GM18505 (cell line): ENCODE results near the gene NEAT1.
"Not testable (repeated sequence)": the region's sequence is repeated elsewhere in the genome, so short reads cannot be mapped to it uniquely, and the experiment has no call there.

Source experiments
- ATAC-seq: cut with Tn5 transposase; IDR thresholded peaks from one replicate; pipeline ENCODE4 v1.9.1; 2021; ENCODE audit not compliant: unreplicated experiment
- POLR2A ChIP-seq: IDR thresholded peaks from 4 replicates; pipeline ENCODE4 v1.6.1; 2011; ENCODE audit warnings: borderline replicate concordance; ENCODE audit not compliant: insufficient read depth, insufficient read length; ENCODE audit errors: extremely low read depth

NEAT1 gene

DNA sequence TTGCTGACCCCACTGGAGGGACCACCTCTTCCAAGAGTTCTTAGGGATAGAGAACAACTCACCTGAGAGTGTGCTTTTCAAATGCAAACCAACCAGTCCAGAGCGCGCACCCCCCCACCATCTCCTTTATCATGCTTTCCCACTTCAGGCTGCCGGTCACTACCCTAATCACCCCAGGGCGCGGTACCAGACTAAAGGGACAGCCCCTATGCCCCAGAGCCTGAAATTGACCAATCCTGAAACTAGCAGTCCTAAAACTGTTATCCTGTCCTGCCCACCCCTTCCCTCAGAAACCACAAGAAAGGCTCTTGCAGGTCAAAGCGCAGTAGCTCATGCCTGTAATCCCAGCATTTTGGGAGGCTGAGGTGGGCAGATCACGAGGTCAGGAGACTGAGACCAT lies 37.0 kb downstream of the NEAT1 start:
- no peak for ATAC-seq
- no peak for TF ChIP-seq POLR2A

DNA sequence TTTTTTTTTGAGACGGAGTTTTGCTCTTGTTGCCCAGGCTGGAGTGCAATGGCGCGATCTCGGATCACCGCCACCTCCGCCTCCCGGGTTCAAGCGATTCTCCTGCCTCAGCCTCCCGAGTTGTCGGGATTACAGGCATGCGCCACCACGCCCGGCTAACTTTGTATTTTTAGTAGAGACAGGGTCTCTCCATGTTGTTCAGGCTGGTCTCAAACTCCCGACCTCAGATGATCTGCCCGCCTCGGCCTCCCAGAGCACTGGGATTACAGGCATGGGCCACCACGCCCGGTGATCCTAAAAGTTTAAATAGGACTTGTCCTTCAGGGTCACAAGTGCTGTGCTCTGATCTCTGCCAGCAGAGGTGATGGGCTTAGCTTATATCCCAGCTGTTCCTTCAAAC lies 42.9 kb downstream of the NEAT1 start:
- ATAC-seq = not testable (repeated sequence)

DNA sequence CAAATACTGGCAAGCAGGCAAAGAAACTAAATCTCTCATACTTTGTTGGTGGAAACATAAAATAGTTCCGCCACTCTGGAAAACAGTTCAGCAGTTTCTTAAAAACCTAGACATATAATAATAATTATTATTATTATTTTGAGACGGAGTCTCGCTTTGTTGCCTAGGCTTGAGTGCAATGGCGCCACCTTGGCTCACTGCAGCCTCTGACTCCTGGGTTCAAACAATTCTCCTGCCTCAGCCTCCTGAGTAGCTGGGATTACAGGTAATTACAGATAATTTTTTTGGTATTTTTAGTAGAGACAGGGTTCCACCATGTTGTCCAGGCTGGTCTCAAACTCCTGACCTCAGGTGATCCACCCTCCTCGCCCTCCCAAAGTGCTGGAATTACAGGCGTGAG lies 44.7 kb downstream of the NEAT1 start:
- ATAC-seq = not testable (repeated sequence)

DNA sequence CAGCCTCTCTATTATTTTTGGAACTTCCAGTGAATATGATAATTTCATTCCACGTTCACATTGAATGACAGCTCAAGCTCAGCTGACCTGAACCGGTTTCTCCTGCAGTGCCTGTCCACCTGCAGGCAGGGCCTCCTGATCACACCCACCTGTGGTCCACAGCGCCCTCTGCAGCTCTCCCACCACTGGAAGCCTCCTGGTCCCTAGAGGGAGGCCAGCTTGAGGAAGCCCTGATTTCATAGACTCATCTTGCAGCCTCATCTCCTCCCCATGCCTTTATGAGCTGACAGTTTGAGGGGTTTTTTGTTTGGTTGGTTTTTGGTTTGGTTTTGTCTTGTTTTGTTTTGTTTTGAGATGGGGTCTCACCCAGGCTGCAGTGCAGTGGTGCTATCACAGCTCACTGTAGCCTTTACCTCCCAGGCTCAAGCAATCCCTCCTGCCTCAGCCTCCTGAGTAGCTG lies 46.3 kb downstream of the NEAT1 start:
- no peak for ATAC-seq
- TF ChIP-seq POLR2A = no peak

DNA sequence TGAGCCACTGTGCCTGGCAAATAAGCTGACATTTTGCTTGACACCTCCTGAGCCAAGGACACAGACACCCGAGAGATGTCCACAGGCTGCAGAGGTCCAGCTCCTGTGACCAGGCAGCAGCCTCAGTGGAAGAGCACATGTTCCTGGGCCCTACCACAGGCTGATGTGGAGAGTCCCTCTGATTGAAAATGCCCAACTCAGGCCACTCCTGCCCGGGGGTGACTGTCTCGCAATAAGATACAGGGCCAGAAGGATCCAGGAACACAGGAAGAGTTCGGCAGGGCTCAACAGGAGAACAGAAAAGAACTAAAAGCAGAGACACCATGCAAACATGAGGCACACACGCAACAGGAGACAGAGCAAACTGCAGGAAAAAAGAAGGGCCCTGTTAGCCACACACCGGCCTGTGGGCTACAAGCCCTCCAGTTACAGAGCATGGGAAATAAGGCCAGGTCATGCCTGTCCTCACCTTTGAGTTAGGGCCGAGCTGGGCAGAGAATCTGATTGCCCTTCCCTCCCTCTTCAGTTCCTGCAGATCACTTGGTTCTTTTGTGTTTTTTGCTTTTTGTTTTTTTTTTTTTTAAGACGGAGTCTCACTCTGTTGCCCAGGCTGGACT lies 47.9 kb downstream of the NEAT1 start:
- ATAC-seq = no peak
- TF ChIP-seq POLR2A = no peak

DNA sequence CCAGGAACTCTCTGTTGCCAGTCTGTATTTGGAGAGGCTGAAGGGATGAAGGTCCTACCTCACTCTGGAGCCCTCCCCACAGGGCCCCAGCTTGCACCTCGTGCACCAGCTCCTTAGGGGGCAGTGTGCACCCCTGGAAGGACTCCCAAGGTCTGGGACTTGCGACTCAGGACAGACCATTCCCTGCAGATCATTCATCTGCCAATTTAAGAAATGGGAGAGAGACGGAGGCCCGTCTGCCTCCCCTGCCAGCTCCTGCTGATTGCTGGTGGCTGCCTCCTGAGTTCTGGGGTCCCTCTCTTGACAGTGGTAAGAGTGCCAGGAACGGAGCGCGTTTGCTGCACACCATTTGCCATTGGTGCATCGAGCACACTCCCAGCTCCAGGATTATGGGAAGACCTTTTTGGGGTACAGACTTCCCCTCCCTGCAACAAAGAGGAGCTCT lies 48.9 kb downstream of the NEAT1 start:
- no peak for ATAC-seq
- TF ChIP-seq POLR2A = peak; percentile 5

DNA sequence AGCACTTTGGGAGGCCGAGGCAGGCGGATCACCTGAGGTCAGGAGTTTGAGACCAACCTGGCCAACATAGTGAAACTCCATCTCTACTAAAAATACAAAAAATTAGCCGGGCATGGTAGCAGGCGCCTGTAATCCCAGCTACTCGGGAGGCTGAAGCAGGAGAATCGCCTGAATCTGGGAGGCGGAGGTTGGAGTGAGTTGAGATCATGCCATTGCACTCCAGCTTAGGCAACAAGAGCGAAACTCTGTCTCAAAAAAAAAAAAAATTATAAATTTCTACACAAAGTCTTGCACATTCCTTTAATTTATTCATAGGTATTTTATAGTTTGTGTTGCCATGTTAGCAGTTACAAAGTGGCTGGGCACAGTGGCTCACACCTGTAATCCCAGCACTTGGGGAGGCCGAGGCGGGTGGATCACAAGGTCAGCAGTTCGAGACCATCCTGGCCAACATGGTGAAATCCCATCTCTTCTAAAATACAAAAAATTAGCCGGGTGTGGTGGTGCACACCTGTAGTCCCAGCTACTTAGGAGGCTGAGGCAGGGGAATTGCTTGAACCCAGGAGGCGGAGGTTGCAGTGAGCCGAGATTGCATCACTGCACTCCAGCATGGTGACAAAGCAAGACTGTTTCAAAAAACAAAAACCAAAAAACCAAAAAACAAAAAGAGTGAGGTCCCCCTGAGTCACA lies 50.1 kb downstream of the NEAT1 start:
- ATAC-seq = not testable (repeated sequence)

DNA sequence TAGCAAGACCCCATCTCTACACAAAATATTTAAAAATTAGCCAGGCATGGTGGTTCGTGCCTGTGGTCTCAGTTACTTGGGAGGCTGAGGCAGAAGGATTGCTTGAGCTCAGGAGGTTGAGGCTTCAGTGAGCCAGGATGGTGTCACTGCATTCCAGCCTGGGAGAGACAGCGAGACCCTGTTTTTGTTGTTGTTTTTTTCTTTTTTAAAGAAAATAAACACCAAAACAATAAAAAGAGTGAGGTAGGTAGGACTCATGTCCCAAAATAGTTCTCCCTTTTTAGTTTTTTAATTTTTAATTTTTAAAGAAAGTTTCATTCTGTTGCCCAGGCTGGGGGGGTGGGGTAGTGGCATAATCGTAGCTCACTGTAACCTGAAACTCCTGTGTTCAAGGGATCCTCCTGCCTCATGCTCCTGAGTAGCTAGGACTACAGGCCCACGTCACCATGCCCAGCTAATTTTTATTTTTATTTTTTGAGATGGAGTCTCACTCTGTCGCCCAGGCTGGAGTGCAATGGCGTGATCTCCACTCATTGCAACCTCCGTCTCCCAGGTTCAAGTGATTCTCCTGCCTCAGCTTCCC lies 50.8 kb downstream of the NEAT1 start:
- ATAC-seq = no peak
- no peak for TF ChIP-seq POLR2A

DNA sequence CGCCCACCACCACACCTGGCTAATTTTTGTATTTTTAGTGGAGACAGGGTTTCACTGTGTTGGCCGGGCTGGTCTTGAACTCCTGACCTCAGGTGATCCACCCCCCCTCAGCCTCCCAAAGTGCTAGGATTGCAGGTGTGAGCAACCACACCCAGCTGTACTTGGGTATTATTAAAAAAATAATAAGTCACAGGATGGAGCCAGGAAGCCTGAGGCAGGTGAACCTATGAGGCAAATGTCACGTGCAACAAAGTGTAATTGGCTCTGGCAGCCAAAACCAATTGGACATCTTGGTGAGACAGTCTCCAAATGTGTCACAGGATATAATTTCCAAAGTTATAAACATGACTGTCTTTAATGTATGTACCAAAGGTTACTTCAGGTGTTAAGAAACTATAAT lies 52.3 kb downstream of the NEAT1 start:
- ATAC-seq = no peak
- no peak for TF ChIP-seq POLR2A

DNA sequence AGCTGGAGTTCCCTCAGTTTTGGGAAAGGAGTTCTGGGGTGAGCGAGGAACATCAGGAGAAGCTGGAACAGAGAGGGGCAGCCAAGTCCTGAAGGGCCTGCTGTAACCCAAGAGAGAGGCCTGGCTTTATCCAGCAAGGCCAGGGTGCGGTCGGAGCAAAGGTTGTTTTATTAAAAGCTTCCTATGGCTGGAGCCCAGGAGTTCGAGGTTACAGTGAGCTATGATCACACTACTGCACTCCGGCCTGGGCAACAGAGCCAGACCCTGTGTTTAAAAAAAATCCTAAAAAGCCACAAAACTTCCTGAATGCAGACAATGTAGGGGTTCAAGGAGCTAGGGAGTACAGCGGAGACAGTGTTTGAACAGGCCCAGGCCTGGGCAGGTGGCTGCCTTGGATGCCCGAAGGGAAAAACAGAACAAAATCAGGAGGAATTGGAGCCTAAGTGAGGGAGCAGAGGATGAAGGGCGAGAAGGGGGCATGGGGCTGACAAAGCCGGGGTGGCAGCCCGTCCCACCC lies 54.1 kb downstream of the NEAT1 start:
- TF ChIP-seq POLR2A = no peak
- peak; percentile 21 for ATAC-seq

DNA sequence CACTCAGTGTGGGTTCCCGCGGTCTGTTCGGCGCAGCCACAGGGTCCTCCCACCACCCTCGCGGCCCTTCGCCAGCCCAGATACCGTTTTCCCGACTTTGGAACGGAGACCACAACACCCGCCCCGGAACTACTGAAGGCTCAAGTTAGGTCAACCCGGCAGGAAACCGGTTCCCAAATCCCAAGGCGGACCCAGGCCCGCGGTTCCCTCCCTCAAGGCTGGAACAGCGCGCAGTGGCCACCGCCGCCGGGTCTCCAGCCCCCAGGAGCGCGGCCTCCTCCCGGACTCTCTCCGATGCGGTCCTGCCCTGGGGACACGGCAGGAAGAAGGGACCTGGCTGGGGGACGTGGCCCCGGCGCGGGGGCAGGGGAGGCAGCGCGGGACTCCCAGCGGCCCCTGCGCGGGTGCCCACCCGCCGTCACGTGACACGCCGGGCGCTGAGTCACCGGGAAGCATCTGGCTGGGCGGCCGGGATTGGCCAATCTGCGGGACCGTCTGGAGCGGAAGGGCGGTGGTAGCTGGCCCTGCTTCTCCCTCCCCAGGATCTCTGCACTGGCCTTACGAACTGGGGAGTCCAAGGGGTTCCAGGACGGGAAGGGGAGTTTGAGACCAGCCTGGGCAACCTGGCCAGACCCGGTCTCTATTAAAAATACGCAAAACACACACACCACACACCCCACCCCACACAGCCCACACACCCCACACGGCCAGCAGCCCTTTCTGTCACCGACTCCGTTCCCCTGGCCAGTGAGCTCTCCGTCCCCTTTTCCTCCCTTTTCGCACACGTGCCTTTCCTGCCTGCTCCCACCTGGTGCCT lies 54.8 kb downstream of the NEAT1 start:
- TF ChIP-seq POLR2A = peak; percentile 94
- ATAC-seq = peak; percentile 75

DNA sequence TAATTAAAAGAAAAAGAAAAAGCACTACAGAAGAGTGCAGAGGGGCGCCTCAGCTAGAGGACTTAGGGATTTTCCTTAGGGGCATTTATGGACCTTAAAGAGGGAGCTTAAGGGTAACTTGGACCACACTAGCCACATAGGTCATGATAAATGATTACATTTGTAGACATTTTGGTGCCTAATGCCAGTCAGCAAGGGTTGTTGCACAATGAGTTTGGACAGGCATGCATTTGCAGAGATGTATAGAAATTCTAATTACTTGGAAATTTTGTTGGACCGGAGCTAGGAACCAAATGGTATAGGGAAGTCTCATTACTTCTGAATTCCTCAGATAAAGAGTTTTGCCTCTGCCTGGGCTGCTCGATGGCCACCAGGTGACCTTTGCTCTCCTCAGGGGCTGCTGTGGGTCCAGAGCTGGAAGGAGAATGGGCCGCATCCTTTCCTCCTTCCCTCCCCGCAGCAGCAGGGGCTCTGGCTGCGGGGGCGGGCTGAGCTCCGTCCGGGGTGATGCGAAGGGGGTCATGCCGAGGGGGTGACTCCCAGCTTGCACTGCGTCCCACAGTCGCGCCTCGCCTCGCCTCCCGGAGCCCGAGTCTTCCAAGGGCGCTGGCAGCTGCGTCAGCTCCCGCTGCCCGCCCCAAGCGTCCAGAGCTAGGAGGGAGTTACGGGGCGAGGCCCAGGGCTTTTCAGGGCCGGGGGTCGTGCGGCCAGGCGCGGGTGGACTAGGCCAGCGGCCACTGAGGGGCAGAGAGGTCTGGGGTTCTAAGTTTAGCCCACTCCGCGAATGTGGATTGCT lies 56.0 kb downstream of the NEAT1 start:
- ATAC-seq = no peak
- no peak for TF ChIP-seq POLR2A
